Naive thymus-derived CD4-positive, alpha-beta T cell (primary cell): Measurements from ENCODE around the gene KIR3DL2. TPM values are rescaled to one million over a fixed set of nuclear protein-coding genes. Genes with fewer than 3 reads are reported as not detected.

Experiments used
- ATAC-seq: fragments of 150-1000 bp; cut with Tn5 transposase; 2 replicates; pipeline ENCODE4 v1.10.0; 2021; ENCODE audit warnings: mild to moderate bottlenecking, moderate library complexity
- CTCF ChIA-PET: fragments of 350-600 bp; sonication (Branson Sonifier 250); formaldehyde crosslinking; loops from one replicate; lab custom pipeline; 2021; ENCODE audit warnings: antibody characterized with exemption; lab: Charles Lee
- POLR2A ChIA-PET: fragments of 350-600 bp; sonication (Branson Sonifier 250); formaldehyde crosslinking; loops from one replicate; lab custom pipeline; 2021; ENCODE audit warnings: antibody characterized with exemption, inconsistent platforms; lab: Charles Lee
- DNase-seq, 9 donors: peaks; one replicate each; pipeline versions ENCODE4 v3.0.0 to v3.0.0-alpha.2; 2020 to 2022; ENCODE audit warnings: mixed read lengths in 1 of 9
- H3K27ac ChIP-seq: one replicate; pipeline ENCODE4 v1.7.0; 2013; ENCODE audit warnings: mild to moderate bottlenecking, low read depth, low read length, moderate library complexity
- H3K27me3 ChIP-seq, 2 donors: one replicate each; pipeline ENCODE4 v1.7.0; 2013; ENCODE audit warnings: low read length in 2 of 2, mild to moderate bottlenecking in 2 of 2, moderate library complexity in 2 of 2; ENCODE audit not compliant: control insufficient read depth in 2 of 2, insufficient read depth in 2 of 2
- H3K36me3 ChIP-seq, 3 experiments: 1 replicate in 2 of 3; 2 replicates in 1 of 3; pipeline ENCODE4 v1.7.0; 2013; ENCODE audit warnings: low read length in 3 of 3, mild to moderate bottlenecking in 3 of 3, moderate library complexity in 1 of 3; ENCODE audit not compliant: insufficient read depth in 3 of 3, control insufficient read depth in 2 of 3
- H3K4me1 ChIP-seq, 2 donors: one replicate each; pipeline ENCODE4 v1.7.0; 2013; ENCODE audit warnings: low read length in 2 of 2, mild to moderate bottlenecking in 2 of 2, moderate library complexity in 1 of 2; ENCODE audit not compliant: control insufficient read depth in 2 of 2, insufficient read depth in 2 of 2
- H3K4me3 ChIP-seq: 2 replicates; pipeline ENCODE4 v1.7.0; 2013; ENCODE audit warnings: mild to moderate bottlenecking, low read length
- H3K9me3 ChIP-seq, 3 experiments: 1 replicate in 2 of 3; 2 replicates in 1 of 3; pipeline ENCODE4 v1.7.0; 2013; ENCODE audit warnings: low read length in 3 of 3; ENCODE audit not compliant: control insufficient read depth in 2 of 3
- H3K27ac Mint-ChIP-seq, 9 donors: one replicate each; pipeline ENCODE4 v1.8.0; 2020 to 2022; ENCODE audit warnings: mixed read lengths in 9 of 9, mild to moderate bottlenecking in 8 of 9, moderate library complexity in 5 of 9, inconsistent platforms in 2 of 9
- H3K27me3 Mint-ChIP-seq, 5 donors: one replicate each; pipeline ENCODE4 v1.8.0; 2021 to 2022; ENCODE audit warnings: mixed read lengths in 5 of 5, mild to moderate bottlenecking in 1 of 5
- H3K36me3 Mint-ChIP-seq, 5 donors: one replicate each; pipeline ENCODE4 v1.8.0; 2020 to 2022; ENCODE audit warnings: mixed read lengths in 5 of 5, mild to moderate bottlenecking in 3 of 5, inconsistent platforms in 1 of 5
- H3K4me1 Mint-ChIP-seq, 7 donors: one replicate each; pipeline ENCODE4 v1.8.0; 2020 to 2022; ENCODE audit warnings: mixed read lengths in 7 of 7, mild to moderate bottlenecking in 3 of 7, inconsistent platforms in 1 of 7
- H3K4me3 Mint-ChIP-seq, 10 donors: one replicate each; pipeline ENCODE4 v1.8.0; 2020 to 2022; ENCODE audit warnings: mild to moderate bottlenecking in 10 of 10, mixed read lengths in 10 of 10, moderate library complexity in 6 of 10, inconsistent platforms in 2 of 10
- H3K9me3 Mint-ChIP-seq, 11 donors: one replicate each; pipeline ENCODE4 v1.8.0; 2020 to 2022; ENCODE audit warnings: mixed read lengths in 11 of 11, mild to moderate bottlenecking in 4 of 11, inconsistent platforms in 1 of 11, moderate library complexity in 1 of 11
- intact Hi-C, 2 donors: fragments of 100-400 bp; cut with micrococcal nuclease; formaldehyde crosslinking; loops; one replicate each; pipeline ENCODE4 v1.15.1; 2023
- polyA plus RNA-seq, 2 donors: library from polyadenylated mRNA; unstranded; fragments of 300-500 nt; fragmentation: Illumina TruSeq; gene quantifications; one replicate each; pipeline ENCODE4 v1.2.3, GENCODE V29; 2021
- total RNA-seq, 6 experiments: library from RNA in 5 of 6; stranded (reverse) in 5 of 6; gene quantifications; 1 replicate in 5 of 6; 2 replicates in 1 of 6; pipeline ENCODE4 v1.2.3 and lab custom pipeline; 2021 to 2026

KIR3DL2 gene
- total and polyA plus RNA-seq, 7 experiments from 2014 or later: 0.40 to 6.1 (median 1.3) TPM; not detected in 2

GRCh38 chr19:54881884-54882283 lies 31.6 kb downstream of the KIR3DL2 start:
- CTCF ChIA-PET: interaction anchor here (0.7 kb wide), 1 partner anchor 318 kb away, joined by 5 read pairs; no protein-coding TSS in a partner anchor
- intact Hi-C loops: loop anchor here in 1 of 2 donors (1.0 to 10.0 kb wide), 8 partner anchors 37 to 533 kb away; partner anchors contain the start of genes PPP1R12C and RDH13
- Mint-ChIP-seq H3K9me3 (peaks cover 0 to 15% (median 0%) of the 10 kb centered on the region in 11 donors), H3K4me1 (peaks cover 0 to 11% (median 0%) of the 10 kb centered on the region in 7 donors), H3K36me3 (peaks cover 0 to 2% (median 0%) of the 10 kb centered on the region in 5 donors), H3K27me3 (peaks cover 12 to 51% (median 35%) of the 10 kb centered on the region in 5 donors), H3K4me3 (no peak overlapping the region), H3K27ac (no peak overlapping the region)
- H3K27ac ChIP-seq: no peak overlapping the region
- H3K4me3 ChIP-seq: no peak overlapping the region
- no peaks in the 10 kb centered on the region for H3K36me3 ChIP-seq
- no peak for ATAC-seq
- H3K9me3 ChIP-seq: no peaks in the 10 kb centered on the region
- H3K27me3 ChIP-seq: no peaks in the 10 kb centered on the region
- POLR2A ChIA-PET: no interaction called here
- no peak for DNase-seq
- no peaks in the 10 kb centered on the region for H3K4me1 ChIP-seq

GRCh38 chr19:54882758-54883157 lies 32.5 kb downstream of the KIR3DL2 start:
- H3K36me3 ChIP-seq: no peaks in the 10 kb centered on the region
- no peak overlapping the region for H3K27ac ChIP-seq
- peak overlapping the region in 2 of 10 donors; percentile 36 to 68 for H3K4me3 Mint-ChIP-seq
- peaks cover 0 to 9% (median 0%) of the 10 kb centered on the region in 11 donors for H3K9me3 Mint-ChIP-seq
- H3K4me3 ChIP-seq: no peak overlapping the region
- H3K9me3 ChIP-seq: no peaks in the 10 kb centered on the region
- POLR2A ChIA-PET: no interaction called here
- no peak for DNase-seq
- H3K36me3 Mint-ChIP-seq: peaks cover 0 to 2% (median 0%) of the 10 kb centered on the region in 5 donors
- H3K27ac Mint-ChIP-seq: peak overlapping the region in 2 of 9 donors; percentile 51 to 82
- H3K27me3 Mint-ChIP-seq: peaks cover 12 to 51% (median 35%) of the 10 kb centered on the region in 5 donors
- ATAC-seq: peak; percentile 40
- H3K27me3 ChIP-seq: no peaks in the 10 kb centered on the region
- intact Hi-C loops: loop anchor here in 1 of 2 donors (2.0 to 10.0 kb wide), 7 partner anchors 36 to 532 kb away; partner anchors contain the start of genes PPP1R12C and RDH13
- CTCF ChIA-PET: interaction anchor here (0.6 kb wide), 1 partner anchor 79 kb away, joined by 3 read pairs; no protein-coding TSS in a partner anchor
- peaks cover 0 to 11% (median 0%) of the 10 kb centered on the region in 7 donors for H3K4me1 Mint-ChIP-seq
- no peaks in the 10 kb centered on the region for H3K4me1 ChIP-seq

- Mint-ChIP-seq H3K36me3 (peaks cover 0 to 2% (median 0%) of the 10 kb centered on the region in 5 donors), H3K27ac (no peak overlapping the region), H3K27me3 (peaks cover 12 to 50% (median 33%) of the 10 kb centered on the region in 5 donors), H3K4me3 (no peak overlapping the region), H3K4me1 (peaks cover 0 to 9% (median 0%) of the 10 kb centered on the region in 7 donors), H3K9me3 (peaks cover 0 to 9% (median 0%) of the 10 kb centered on the region in 11 donors)
- Histone ChIP-seq H3K36me3 (no peaks in the 10 kb centered on the region), H3K4me1 (no peaks in the 10 kb centered on the region), H3K9me3 (no peaks in the 10 kb centered on the region), H3K27ac (no peak overlapping the region), H3K27me3 (no peaks in the 10 kb centered on the region), H3K4me3 (no peak overlapping the region)
- ATAC-seq (no peak), DNase-seq (no peak)
- ChIA-PET CTCF (interaction anchor here (0.6 kb wide), 1 partner anchor 79 kb away, joined by 3 read pairs; no protein-coding TSS in a partner anchor), POLR2A (no interaction called here)
- intact Hi-C loops: loop anchor here in 1 of 2 donors (2.0 to 10.0 kb wide), 7 partner anchors 36 to 532 kb away; partner anchors contain the start of genes PPP1R12C and RDH13
Measured at GRCh38 chr19:54883228-54883627, 33.0 kb downstream of the KIR3DL2 start.

- Mint-ChIP-seq H3K27ac (no peak overlapping the region), H3K27me3 (peaks cover 0 to 17% (median 7%) of the 10 kb centered on the region in 5 donors), H3K36me3 (no peaks in the 10 kb centered on the region), H3K4me1 (no peaks in the 10 kb centered on the region), H3K9me3 (peaks cover 0 to 3% (median 0%) of the 10 kb centered on the region in 11 donors), H3K4me3 (no peak overlapping the region)
- CTCF ChIA-PET: no interaction called here
- no peaks in the 10 kb centered on the region for H3K9me3 ChIP-seq
- POLR2A ChIA-PET: no interaction called here
- no peaks in the 10 kb centered on the region for H3K27me3 ChIP-seq
- ATAC-seq (peak; percentile 21), DNase-seq (no peak)
- H3K4me3 ChIP-seq: no peak overlapping the region
- H3K4me1 ChIP-seq: no peaks in the 10 kb centered on the region
- H3K36me3 ChIP-seq: no peaks in the 10 kb centered on the region
- H3K27ac ChIP-seq: no peak overlapping the region
- intact Hi-C loops: loop anchor here in 1 of 2 donors (10.0 kb wide), 1 partner anchor 527 kb away; no protein-coding TSS in a partner anchor
Measured at GRCh38 chr19:54888239-54888638, 38.0 kb downstream of the KIR3DL2 start.

GRCh38 chr19:54889566-54889965 lies 39.3 kb downstream of the KIR3DL2 start:
- H3K4me3 ChIP-seq: no peak overlapping the region
- H3K27ac ChIP-seq: no peak overlapping the region
- Mint-ChIP-seq H3K9me3 (peaks cover 0 to 3% (median 0%) of the 10 kb centered on the region in 11 donors), H3K27me3 (peaks cover 0 to 12% (median 9%) of the 10 kb centered on the region in 5 donors), H3K4me1 (no peaks in the 10 kb centered on the region), H3K4me3 (no peak overlapping the region), H3K36me3 (no peaks in the 10 kb centered on the region), H3K27ac (no peak overlapping the region)
- no peaks in the 10 kb centered on the region for H3K36me3 ChIP-seq
- intact Hi-C loops: loop anchor here in 1 of 2 donors (10.0 kb wide), 1 partner anchor 525 kb away; no protein-coding TSS in a partner anchor
- no peaks in the 10 kb centered on the region for H3K9me3 ChIP-seq
- no peaks in the 10 kb centered on the region for H3K27me3 ChIP-seq
- ATAC-seq (peak; percentile 7), DNase-seq (no peak)
- no peaks in the 10 kb centered on the region for H3K4me1 ChIP-seq
- ChIA-PET POLR2A (no interaction called here), CTCF (no interaction called here)

GRCh38 chr19:54893406-54893805 lies 43.2 kb downstream of the KIR3DL2 start:
- intact Hi-C loops: no loop called here
- H3K27me3 Mint-ChIP-seq: peaks cover 0 to 20% (median 16%) of the 10 kb centered on the region in 5 donors
- H3K27ac Mint-ChIP-seq: no peak overlapping the region
- ATAC-seq (peak; percentile 32), DNase-seq (no peak)
- ChIA-PET CTCF (no interaction called here), POLR2A (no interaction called here)
- Histone ChIP-seq H3K4me3 (no peak overlapping the region), H3K36me3 (no peaks in the 10 kb centered on the region), H3K4me1 (no peaks in the 10 kb centered on the region), H3K27me3 (no peaks in the 10 kb centered on the region), H3K27ac (no peak overlapping the region), H3K9me3 (no peaks in the 10 kb centered on the region)
- peaks cover 0 to 3% (median 0%) of the 10 kb centered on the region in 11 donors for H3K9me3 Mint-ChIP-seq
- peaks cover 0 to 3% (median 0%) of the 10 kb centered on the region in 7 donors for H3K4me1 Mint-ChIP-seq
- H3K4me3 Mint-ChIP-seq: no peak overlapping the region
- no peaks in the 10 kb centered on the region for H3K36me3 Mint-ChIP-seq
